Stimulated activated CD4-positive, alpha-beta T cell treated with anti-CD3 and anti-CD28 coated beads, Interleukin-12 subunit alpha, Interleukin-12 subunit beta, amount 100 ng/mL, for 24 hours (primary cell): ENCODE results near the gene COQ3.
A peak's percentile ranks its signal among the peaks of the same experiment; 100 is the strongest.

ENCODE experiments used
- DNase-seq, 2 experiments: peaks; one replicate each; pipeline ENCODE4 v3.0.0-alpha.2; 2020; ENCODE audit warnings: low read depth in 2 of 2

The COQ3 gene

GRCh38 chr6:99393698-99394531 is at the start of gene COQ3:
TSS of gene COQ3 (minus strand) at chr6:99394195. CDS start at chr6:99394179, 16 bp downstream.
- peak; percentile 41 to 55 for DNase-seq

GRCh38 chr6:99434702-99435530 is 40.9 kb upstream of the COQ3 start:
- no peak for DNase-seq

- DNase-seq: no peak
Observed at GRCh38 chr6:99432877-99433276, 38.9 kb upstream of the COQ3 start.

- no peak for DNase-seq
Observed at GRCh38 chr6:99431901-99432300, 37.9 kb upstream of the COQ3 start.

GRCh38 chr6:99427988-99428387 is 34.0 kb upstream of the COQ3 start:
- no peak for DNase-seq

GRCh38 chr6:99426451-99426757 is 32.4 kb upstream of the COQ3 start:
- no peak for DNase-seq

- DNase-seq: peak; percentile 39 to 65
Observed at GRCh38 chr6:99425647-99426450, 31.9 kb upstream of the COQ3 start.

GRCh38 chr6:99424761-99425646 is 31.0 kb upstream of the COQ3 start, which contains the start of gene PNISR:
TSS of gene PNISR (minus strand) at chr6:99425308. CDS start at chr6:99414659, 10,649 bp downstream.
- DNase-seq: peak; percentile 71 to 74

GRCh38 chr6:99424022-99424421 is 30.0 kb upstream of the COQ3 start:
- DNase-seq: no peak

- no peak for DNase-seq
Observed at GRCh38 chr6:99422912-99423311, 28.9 kb upstream of the COQ3 start.

- DNase-seq: no peak
Observed at GRCh38 chr6:99416892-99417767, 23.1 kb upstream of the COQ3 start.

- no peak for DNase-seq
Observed at GRCh38 chr6:99416226-99416625, 22.2 kb upstream of the COQ3 start.

- no peak for DNase-seq
Observed at GRCh38 chr6:99415446-99415845, 21.5 kb upstream of the COQ3 start.

- no peak for DNase-seq
Observed at GRCh38 chr6:99412065-99412464, 18.1 kb upstream of the COQ3 start.

GRCh38 chr6:99409672-99410071 is 15.7 kb upstream of the COQ3 start:
- no peak for DNase-seq

GRCh38 chr6:99407076-99407475 is 13.1 kb upstream of the COQ3 start:
- DNase-seq: no peak

- no peak for DNase-seq
Observed at GRCh38 chr6:99402448-99402847, 8.5 kb upstream of the COQ3 start.

- no peak for DNase-seq
Observed at GRCh38 chr6:99397287-99397686, 3.3 kb upstream of the COQ3 start.

- no peak for DNase-seq
Observed at GRCh38 chr6:99393366-99393697, 663 bp downstream of the COQ3 start.

GRCh38 chr6:99390896-99391295 is 3.1 kb downstream of the COQ3 start:
- DNase-seq: no peak
